SKM-1 treated with dmso at 0.1 percent for 144 hours (cell line): ENCODE measurements around the gene RCC2.

Experiments
- DNase-seq: peaks from one replicate; lab custom pipeline; 2025; ENCODE audit not compliant: unreplicated experiment; lab: John Stamatoyannopoulos, UW

RCC2 gene

DNA sequence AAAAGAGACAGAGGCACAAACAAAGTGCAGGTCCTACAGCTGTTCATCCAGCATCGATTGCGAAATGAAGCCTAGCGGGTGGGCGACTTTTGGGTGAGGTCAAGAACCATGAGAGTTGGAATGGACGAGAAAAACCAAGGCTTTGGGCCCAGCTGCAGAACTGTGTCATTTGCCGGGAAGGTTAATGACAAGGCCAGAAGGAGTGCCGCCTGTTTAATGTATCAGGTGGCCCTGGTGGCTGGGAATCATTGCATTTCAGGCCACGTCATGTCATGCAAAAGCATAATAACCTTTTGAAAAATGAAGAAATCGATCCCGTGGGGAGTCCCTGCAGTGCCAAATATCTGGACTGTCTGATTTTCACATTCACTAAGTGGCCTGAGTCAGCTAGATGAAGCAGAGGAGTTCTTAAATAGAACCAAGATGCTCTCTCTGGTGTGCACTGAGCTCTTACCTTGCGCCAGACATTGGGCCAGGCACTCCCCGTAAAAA lies 8.1 kb upstream of the RCC2 start:
- DNase-seq = no peak

GRCh38 chr1:17442841-17443240 lies 3.4 kb upstream of the RCC2 start:
- DNase-seq = no peak

DNA sequence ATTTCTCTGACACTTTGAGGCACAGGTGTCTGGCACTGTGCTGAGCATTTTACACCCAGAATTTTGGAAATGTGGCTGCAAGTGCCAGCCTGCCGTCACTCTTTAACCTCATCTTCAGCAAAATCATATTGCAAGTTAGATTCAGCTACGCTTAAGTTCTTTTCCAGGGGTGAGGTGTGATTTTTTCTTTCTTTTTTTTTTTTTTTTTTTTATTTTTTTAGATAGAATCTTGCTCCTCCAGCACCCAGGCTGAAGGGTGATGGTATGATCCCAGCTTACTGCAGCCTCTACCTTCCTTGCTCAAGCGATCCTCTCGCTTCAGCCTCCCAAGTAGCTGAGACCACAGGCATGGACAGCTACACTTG lies 2.5 kb upstream of the RCC2 start:
- no peak for DNase-seq

DNA sequence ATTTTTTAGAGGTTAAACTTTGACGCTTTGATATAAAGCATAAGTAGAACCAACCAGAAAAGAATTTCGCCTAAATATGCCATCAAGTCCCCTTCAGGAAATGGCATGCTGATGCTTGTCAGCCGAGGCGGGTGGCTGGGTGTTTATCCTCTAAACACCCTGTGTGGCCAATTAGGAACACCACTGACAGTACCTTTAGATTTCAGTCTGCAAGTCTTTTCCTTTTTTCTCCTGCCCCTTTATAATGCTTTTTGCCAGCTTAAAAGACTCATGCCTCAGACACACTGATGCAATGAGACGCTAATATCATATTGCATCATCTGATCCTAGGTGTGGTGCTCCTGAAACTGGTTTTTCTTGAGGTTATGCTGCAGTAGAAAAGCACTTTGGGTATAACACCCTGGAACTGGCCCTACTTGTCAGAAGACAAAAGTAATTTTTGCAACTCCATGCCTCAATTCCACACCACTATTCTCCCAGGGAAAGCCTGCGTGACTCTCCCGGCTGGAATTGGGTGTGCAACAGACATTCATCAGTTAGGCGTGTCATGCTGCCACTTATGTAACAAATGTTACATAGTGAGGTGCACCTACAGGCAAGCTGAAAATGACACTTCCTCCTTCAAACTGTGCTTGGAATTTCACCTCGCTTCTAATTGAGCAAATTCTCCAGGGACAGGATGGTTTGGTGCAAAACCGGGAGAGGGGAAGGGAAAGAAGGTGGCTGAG lies 2.0 kb upstream of the RCC2 start:
- peak; percentile 25 for DNase-seq

GRCh38 chr1:17440827-17441168 lies 1.3 kb upstream of the RCC2 start:
- no peak for DNase-seq

- no peak for DNase-seq
Observed at GRCh38 chr1:17440074-17440826, 773 bp upstream of the RCC2 start.

- peak; percentile 48 for DNase-seq
Observed at GRCh38 chr1:17438318-17439249, 893 bp downstream of the RCC2 start.

DNA sequence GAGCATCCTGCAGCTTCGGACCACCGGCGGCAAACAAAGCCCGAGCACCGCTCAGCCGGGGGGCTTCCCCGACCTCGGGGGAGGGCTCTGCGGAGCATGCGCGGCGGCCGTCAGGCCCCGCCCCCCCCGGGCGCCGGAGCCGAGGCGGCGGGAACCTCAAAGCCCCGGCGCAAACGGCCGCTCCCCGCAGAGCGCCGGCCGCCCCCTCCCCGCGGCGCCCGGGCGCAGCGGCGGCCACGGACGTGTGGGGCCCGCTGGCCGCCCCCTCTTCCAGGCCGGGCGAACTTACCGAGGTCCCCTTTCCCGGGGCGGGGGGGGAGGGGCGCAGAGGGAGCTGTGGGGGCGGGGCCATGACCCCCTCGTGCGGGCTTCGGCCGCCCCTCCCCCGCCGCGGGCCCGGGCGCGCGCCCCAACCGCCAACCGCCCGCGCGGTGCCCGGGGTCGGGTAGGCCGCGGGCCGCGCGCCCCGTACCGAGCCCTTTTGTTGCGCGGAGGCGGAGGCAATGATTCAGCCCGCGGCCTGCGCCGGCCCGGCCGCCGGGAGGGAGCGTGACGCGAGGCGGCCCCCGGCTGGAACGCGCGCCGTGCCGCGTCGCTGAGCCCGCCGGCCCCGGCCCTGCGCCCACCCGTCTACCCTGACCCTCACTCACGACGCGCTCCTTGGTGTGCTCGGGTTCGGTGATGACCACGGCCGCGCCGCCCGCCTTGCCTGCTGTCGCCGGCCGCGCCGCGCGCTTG lies 1.7 kb downstream of the RCC2 start:
- no peak for DNase-seq

DNA sequence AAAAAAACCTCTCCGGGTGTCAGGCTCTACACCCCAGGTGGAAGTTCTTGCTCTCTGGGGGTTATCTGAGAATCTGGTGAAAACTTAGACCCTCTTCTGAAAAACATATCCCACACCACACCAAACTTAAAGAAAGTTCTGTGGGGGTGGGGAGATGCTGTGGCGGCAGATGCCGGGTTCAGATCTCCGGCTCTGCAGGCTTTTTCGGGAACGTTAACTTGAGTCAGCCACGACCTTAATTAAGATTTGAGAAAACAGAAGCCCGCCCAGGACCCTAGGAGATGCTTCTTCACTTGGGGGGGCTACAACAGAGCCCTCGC lies 2.3 kb downstream of the RCC2 start:
- no peak for DNase-seq

GRCh38 chr1:17436380-17437174 lies 2.9 kb downstream of the RCC2 start:
- DNase-seq = no peak

GRCh38 chr1:17434601-17435000 lies 4.9 kb downstream of the RCC2 start:
- no peak for DNase-seq

DNA sequence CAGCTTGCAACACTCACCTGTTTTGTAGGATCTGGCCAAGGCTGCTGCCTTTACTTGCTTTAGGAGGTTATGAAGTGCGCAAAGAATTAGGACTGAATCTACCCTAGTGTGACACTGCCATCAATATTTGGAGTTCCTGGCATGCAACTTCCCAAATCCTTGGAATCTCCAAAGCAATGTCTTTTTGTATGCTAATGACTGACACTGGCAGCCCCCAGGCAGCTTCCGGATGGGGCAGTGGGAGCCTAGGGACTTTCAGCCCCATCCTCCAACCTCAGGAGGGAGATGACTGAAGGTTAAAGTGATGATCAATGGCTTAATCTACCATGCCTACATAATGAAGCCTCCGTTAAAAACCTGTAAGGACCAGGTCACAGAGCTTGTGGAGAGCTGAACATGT lies 5.5 kb downstream of the RCC2 start:
- no peak for DNase-seq

- no peak for DNase-seq
Observed at GRCh38 chr1:17433261-17433660, 6.2 kb downstream of the RCC2 start.

DNA sequence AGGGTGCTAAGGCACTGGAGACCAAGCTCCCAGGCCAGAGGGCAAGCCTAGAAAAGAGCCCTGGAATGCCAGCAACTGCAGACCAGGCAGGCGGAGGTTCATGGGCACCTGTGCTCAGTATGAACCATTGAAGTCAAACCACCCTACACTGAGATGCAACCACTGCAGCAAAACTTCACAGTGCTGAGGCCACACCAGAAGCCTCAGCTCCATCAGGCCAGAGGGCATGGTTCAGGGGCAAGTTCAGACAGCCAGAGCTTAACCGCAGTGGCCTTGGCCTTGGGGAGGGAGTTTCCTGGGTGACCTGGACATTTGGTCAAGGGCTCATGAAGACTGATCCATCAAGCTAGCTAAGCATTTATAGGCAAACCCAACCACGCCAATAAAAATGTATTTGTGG lies 7.1 kb downstream of the RCC2 start:
- no peak for DNase-seq

DNA sequence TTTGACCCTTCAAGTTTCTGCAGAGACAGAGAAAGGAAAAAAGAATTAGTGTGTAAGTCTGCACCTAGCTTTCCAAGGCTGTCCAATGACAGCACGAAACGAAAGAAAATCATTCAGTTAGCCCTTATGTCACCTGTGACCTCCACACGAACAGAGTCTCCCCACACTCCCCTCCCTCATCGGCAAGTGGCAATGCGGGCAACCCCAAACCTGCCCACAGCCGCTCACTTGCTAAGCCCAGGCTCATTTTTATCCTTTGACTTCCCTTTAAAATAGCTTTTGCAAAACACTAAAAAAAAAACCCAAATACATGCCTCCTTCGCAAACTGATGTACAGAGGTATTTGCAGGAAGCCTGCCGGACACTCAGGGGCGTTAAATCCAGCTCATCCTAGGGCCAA lies 10.3 kb downstream of the RCC2 start:
- DNase-seq = no peak

DNA sequence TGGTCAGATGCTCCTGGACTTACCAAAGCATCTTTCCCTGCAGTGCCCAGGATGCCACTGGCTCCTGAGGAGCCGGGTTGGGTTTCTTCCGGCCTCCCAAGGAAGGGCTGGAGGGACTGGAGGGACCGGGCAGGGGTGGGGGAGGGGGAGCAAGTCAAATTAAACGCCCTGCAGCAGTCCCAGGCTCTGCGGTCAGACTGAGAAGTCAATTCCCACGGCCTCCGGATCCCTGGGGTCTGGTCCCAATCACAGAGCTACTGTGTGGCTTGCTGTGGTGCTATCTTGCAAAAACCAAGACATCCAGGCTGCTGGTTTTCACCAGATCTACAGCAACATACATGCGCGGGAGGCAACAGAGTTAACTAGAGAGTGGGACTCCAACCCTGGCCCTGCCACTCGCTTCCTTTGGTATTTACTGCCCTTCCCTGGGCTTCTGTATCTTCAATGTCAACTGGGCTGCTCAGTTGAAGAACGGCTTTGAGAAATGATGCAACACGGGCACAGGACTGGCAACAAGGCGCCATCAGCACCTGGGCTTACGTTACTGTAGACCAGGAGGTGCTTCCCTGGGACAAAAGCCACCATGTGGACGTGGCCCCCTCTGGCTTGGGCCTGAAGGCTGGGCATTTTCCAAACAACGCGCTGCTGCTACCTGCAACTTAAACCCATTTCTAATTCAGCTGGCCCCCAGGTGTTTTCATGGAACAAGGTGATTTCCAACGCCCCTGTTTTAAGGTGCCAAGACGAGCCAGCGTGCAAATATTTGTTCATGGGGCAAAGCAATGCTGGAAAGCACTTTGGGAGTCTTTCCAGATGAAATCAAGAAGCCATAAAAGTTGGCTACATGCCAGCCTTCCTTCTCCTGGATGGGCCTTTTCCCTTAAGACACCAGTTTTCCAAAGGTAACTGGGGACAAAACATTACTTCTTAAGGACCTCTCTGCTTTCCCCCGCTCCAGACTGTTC lies 11.5 kb downstream of the RCC2 start:
- DNase-seq = no peak

DNA sequence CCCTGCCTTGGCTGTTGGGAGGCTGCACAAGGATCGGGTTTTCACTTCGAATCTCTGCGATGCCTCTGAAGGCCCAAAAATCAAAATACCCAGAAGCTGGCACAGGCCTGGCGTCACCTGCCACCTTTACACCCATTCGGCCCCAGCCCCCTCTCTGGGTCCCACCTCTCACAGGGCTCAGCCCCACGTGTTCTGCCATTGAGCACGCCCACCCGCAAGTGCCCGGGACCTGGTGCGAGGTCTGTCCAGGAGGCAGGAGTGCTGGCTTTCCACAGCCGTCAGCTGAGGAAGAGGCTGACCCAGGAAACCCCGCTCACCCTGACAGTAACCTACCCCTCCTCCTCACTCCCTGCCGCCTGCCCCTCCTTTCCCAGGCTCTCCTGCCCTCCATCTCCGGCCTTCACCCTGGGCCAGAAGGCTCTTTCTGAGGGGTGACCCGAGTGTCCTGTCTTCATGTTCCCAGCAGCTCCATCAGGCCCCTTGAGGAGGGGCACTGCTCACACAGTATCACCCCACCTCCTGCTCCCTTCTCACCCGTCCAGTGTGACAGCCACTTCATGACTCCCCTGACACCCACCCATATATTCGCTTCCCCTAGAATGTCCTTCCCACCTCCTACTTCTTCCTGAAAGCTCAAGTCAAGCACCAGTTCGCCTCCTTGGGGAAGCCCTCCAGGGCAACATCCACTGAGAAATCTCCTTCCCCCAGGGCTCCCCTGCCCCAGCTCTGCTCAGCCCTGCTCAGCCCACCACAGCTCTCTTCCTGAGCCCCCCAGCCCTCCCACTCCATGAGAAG lies 13.5 kb downstream of the RCC2 start:
- DNase-seq = no peak

GRCh38 chr1:17423781-17424245 lies 15.7 kb downstream of the RCC2 start:
- peak; percentile 12 for DNase-seq
